Activated CD8-positive, alpha-beta T cell treated with anti-CD3 and anti-CD28 coated beads for 36 hours (primary cell): ENCODE data around the gene SMARCA2. TPM values are rescaled to one million over a fixed set of nuclear protein-coding genes. Genes with fewer than 3 reads are reported as not detected.

Experiments
- ATAC-seq: fragments of 200-7000 bp; cut with Tn5 transposase; one replicate; pipeline ENCODE4 v1.10.0; 2021; ENCODE audit warnings: mild to moderate bottlenecking, moderate library complexity
- CTCF ChIA-PET: fragments of 350-600 bp; sonication (Branson Sonifier 250); formaldehyde crosslinking; loops from one replicate; lab custom pipeline; 2021; ENCODE audit warnings: antibody characterized with exemption; lab: Charles Lee
- POLR2A ChIA-PET: fragments of 350-600 bp; sonication (Branson Sonifier 250); formaldehyde crosslinking; loops from one replicate; lab custom pipeline; 2021; ENCODE audit warnings: antibody characterized with exemption; lab: Charles Lee
- DNase-seq: peaks from one replicate; pipeline ENCODE4 v3.0.0-alpha.2; 2020
- H3K27ac Mint-ChIP-seq: one replicate; pipeline ENCODE4 v1.8.0; 2021; ENCODE audit warnings: mild to moderate bottlenecking, mixed read lengths
- H3K27me3 Mint-ChIP-seq: one replicate; pipeline ENCODE4 v1.8.0; 2021; ENCODE audit warnings: mixed read lengths
- H3K36me3 Mint-ChIP-seq: one replicate; pipeline ENCODE4 v1.8.0; 2021; ENCODE audit warnings: low read depth, mixed read lengths
- H3K4me1 Mint-ChIP-seq: one replicate; pipeline ENCODE4 v1.8.0; 2021; ENCODE audit warnings: low read depth, mixed read lengths
- H3K4me3 Mint-ChIP-seq: one replicate; pipeline ENCODE4 v1.8.0; 2021; ENCODE audit warnings: mild to moderate bottlenecking, moderate library complexity, mixed read lengths
- H3K9me3 Mint-ChIP-seq: one replicate; pipeline ENCODE4 v1.8.0; 2021; ENCODE audit warnings: mixed read lengths
- CTCF ChIP-seq: fragments of 200-600 bp; IDR thresholded peaks from one replicate; pipeline ENCODE4 v1.8.0; 2022; ENCODE audit warnings: antibody characterized with exemption, mild to moderate bottlenecking
- intact Hi-C: fragments of 100-400 bp; cut with micrococcal nuclease; formaldehyde crosslinking; loops from one replicate; pipeline ENCODE4 v1.10.0; 2022
- total RNA-seq, 2 experiments: library from RNA; stranded (reverse); gene quantifications; one replicate each; pipeline ENCODE4 v1.2.3, GENCODE V29; 2021

Gene SMARCA2
- total RNA-seq, 2 experiments from 2014 or later, result 94.7 to 99.4 TPM

- ChIA-PET POLR2A (no interaction called here), CTCF (interaction anchor here (1.0 kb wide), 1 partner anchor 110 kb away, joined by 4 read pairs; no protein-coding TSS in a partner anchor)
- H3K36me3 Mint-ChIP-seq, result no peaks in the 10 kb centered on the region
- no peak overlapping the region for H3K4me3 Mint-ChIP-seq
- no peak overlapping the region for H3K27ac Mint-ChIP-seq
- TF ChIP-seq CTCF, result no peak
- intact Hi-C loops, result no loop called here
- peaks cover 3% of the 10 kb centered on the region for H3K9me3 Mint-ChIP-seq
- H3K4me1 Mint-ChIP-seq, result no peaks in the 10 kb centered on the region
- peaks cover 1% of the 10 kb centered on the region for H3K27me3 Mint-ChIP-seq
- no peak for ATAC-seq
- no peak for DNase-seq
Measured at GRCh38 chr9:1977026-1977425, 38.1 kb upstream of the SMARCA2 start.

GRCh38 chr9:1978941-1979340 lies 36.2 kb upstream of the SMARCA2 start:
- Mint-ChIP-seq H3K27ac (no peak overlapping the region), H3K36me3 (no peaks in the 10 kb centered on the region), H3K4me3 (no peak overlapping the region), H3K9me3 (no peaks in the 10 kb centered on the region), H3K4me1 (no peaks in the 10 kb centered on the region), H3K27me3 (peaks cover 1% of the 10 kb centered on the region)
- no peak for ATAC-seq
- POLR2A ChIA-PET, result interaction anchor here (1.0 kb wide), 1 partner anchor 36 kb away, joined by 3 read pairs; the partner anchor contains the start of gene SMARCA2
- intact Hi-C loops, result no loop called here
- CTCF ChIA-PET, result no interaction called here
- DNase-seq, result no peak
- TF ChIP-seq CTCF, result no peak

- no peaks in the 10 kb centered on the region for H3K9me3 Mint-ChIP-seq
- DNase-seq (no peak), ATAC-seq (no peak)
- no peaks in the 10 kb centered on the region for H3K4me1 Mint-ChIP-seq
- intact Hi-C loops, result no loop called here
- H3K27me3 Mint-ChIP-seq, result no peaks in the 10 kb centered on the region
- H3K27ac Mint-ChIP-seq, result no peak overlapping the region
- no peaks in the 10 kb centered on the region for H3K36me3 Mint-ChIP-seq
- ChIA-PET POLR2A (interaction anchor here (0.8 to 1.0 kb wide), 2 partner anchors 18 to 35 kb away, joined by 3 read pairs; partner anchors contain the start of gene SMARCA2), CTCF (interaction anchor here (0.6 kb wide), 1 partner anchor 365 kb away, joined by 4 read pairs; no protein-coding TSS in a partner anchor)
- TF ChIP-seq CTCF, result no peak
- H3K4me3 Mint-ChIP-seq, result no peak overlapping the region
Measured at GRCh38 chr9:1979741-1980367, 35.3 kb upstream of the SMARCA2 start.

GRCh38 chr9:1980387-1980786 lies 34.8 kb upstream of the SMARCA2 start:
- Mint-ChIP-seq H3K4me3 (no peak overlapping the region), H3K4me1 (no peaks in the 10 kb centered on the region), H3K9me3 (no peaks in the 10 kb centered on the region), H3K27ac (no peak overlapping the region), H3K36me3 (no peaks in the 10 kb centered on the region), H3K27me3 (no peaks in the 10 kb centered on the region)
- ChIA-PET POLR2A (interaction anchor here (0.8 kb wide), 1 partner anchor 18 kb away, joined by 3 read pairs; no protein-coding TSS in a partner anchor), CTCF (interaction anchor here (0.6 kb wide), 1 partner anchor 365 kb away, joined by 4 read pairs; no protein-coding TSS in a partner anchor)
- TF ChIP-seq CTCF, result no peak
- DNase-seq, result no peak
- intact Hi-C loops, result no loop called here
- ATAC-seq, result no peak

- no peaks in the 10 kb centered on the region for H3K4me1 Mint-ChIP-seq
- CTCF ChIA-PET, result no interaction called here
- TF ChIP-seq CTCF, result no peak
- DNase-seq (no peak), ATAC-seq (no peak)
- H3K4me3 Mint-ChIP-seq, result no peak overlapping the region
- H3K27me3 Mint-ChIP-seq, result no peaks in the 10 kb centered on the region
- H3K9me3 Mint-ChIP-seq, result no peaks in the 10 kb centered on the region
- POLR2A ChIA-PET, result no interaction called here
- intact Hi-C loops, result no loop called here
- no peak overlapping the region for H3K27ac Mint-ChIP-seq
- H3K36me3 Mint-ChIP-seq, result no peaks in the 10 kb centered on the region
Measured at GRCh38 chr9:1982074-1982473, 33.1 kb upstream of the SMARCA2 start.
